Endothelial cell of umbilical vein (primary cell): ENCODE measurements around the gene BNIP5. TPM values are rescaled to one million over a fixed set of nuclear protein-coding genes. Genes with fewer than 3 reads are reported as not detected.

ENCODE experiments used
- BruUV-seq: library from RNA; stranded (reverse); fragments of 400-500 nt; replicated peaks from 2 replicates; lab custom pipeline; 2021; lab: Mats Ljungman, UMichigan
- CTCF ChIA-PET: fragments of 300-600, 350-600 bp; sonication (Branson Sonifier 250); formaldehyde crosslinking; loops from one replicate; lab custom pipeline; 2021; ENCODE audit warnings: antibody characterized with exemption, inconsistent platforms; lab: Charles Lee
- POLR2A ChIA-PET: fragments of 300-600, 350-600 bp; sonication (Branson Sonifier 250); formaldehyde crosslinking; loops from one replicate; lab custom pipeline; 2021; ENCODE audit warnings: antibody characterized with exemption, inconsistent platforms; lab: Charles Lee
- DNase-seq: peaks from one replicate; pipeline ENCODE4 v3.0.0-alpha.2; 2011; ENCODE audit warnings: low read depth, low spot score
- FAIRE-seq: peaks from 2 replicates; lab custom pipeline; 2011; peaks lifted over from hg19 to GRCh38; lab: Jason Lieb, UNC
- H2AFZ ChIP-seq: 2 replicates; pipeline ENCODE4 v1.6.0; 2012; ENCODE audit warnings: low read depth, low read length, control low read depth, inconsistent platforms
- H3K27ac ChIP-seq: 2 replicates; pipeline ENCODE4 v1.5.1; 2011; ENCODE audit warnings: low read depth, mild to moderate bottlenecking, control low read depth, low read length, moderate library complexity; ENCODE audit not compliant: insufficient read depth
- H3K27me3 ChIP-seq, 2 experiments: 2 replicates each; pipeline versions ENCODE4 v1.6.0 to v1.6.1; 2011; ENCODE audit warnings: low read length in 2 of 2, mixed read lengths in 1 of 2; ENCODE audit not compliant: control insufficient read depth in 2 of 2, insufficient read depth in 2 of 2
- H3K36me3 ChIP-seq, 2 experiments: 2 replicates in 1 of 2; 3 replicates in 1 of 2; pipeline ENCODE4 v1.5.1; 2011; ENCODE audit warnings: low read length in 2 of 2, mild to moderate bottlenecking in 1 of 2, moderate library complexity in 1 of 2; ENCODE audit not compliant: control insufficient read depth in 2 of 2, insufficient read depth in 2 of 2; ENCODE audit errors: extremely low read depth in 1 of 2
- H3K4me1 ChIP-seq: 3 replicates; pipeline ENCODE4 v1.5.1; 2011; ENCODE audit warnings: mild to moderate bottlenecking, low read length; ENCODE audit not compliant: control insufficient read depth, insufficient read depth; ENCODE audit errors: extremely low read depth
- H3K4me2 ChIP-seq: 2 replicates; pipeline ENCODE4 v1.6.1; 2011; ENCODE audit warnings: low read length, control low read depth, mixed read lengths; ENCODE audit not compliant: insufficient read depth
- H3K4me3 ChIP-seq, 3 experiments: fragments of 200-600 bp in 1 of 3; sonication (generic), shearing (Covaris generic) in 1 of 3; replicated peaks in 1 of 3; 2 replicates each; pipeline ENCODE4 v1.5.1; 2011 to 2016; ENCODE audit warnings: control low read depth in 3 of 3, low read length in 3 of 3, mild to moderate bottlenecking in 2 of 3, inconsistent platforms in 1 of 3, low read depth in 1 of 3, moderate library complexity in 1 of 3; ENCODE audit not compliant: insufficient read depth in 1 of 3
- H3K79me2 ChIP-seq: 2 replicates; pipeline ENCODE4 v1.6.0; 2012; ENCODE audit warnings: low read length, inconsistent platforms; ENCODE audit not compliant: control insufficient read depth, insufficient read depth
- H3K9ac ChIP-seq: replicated peaks from 2 replicates; pipeline ENCODE3; 2011; ENCODE audit warnings: low read length, control low read depth; ENCODE audit not compliant: insufficient read depth; ENCODE audit errors: extremely low read depth
- H3K9me1 ChIP-seq: replicated peaks from 3 replicates; pipeline ENCODE4 v1.6.0; 2011; ENCODE audit warnings: mild to moderate bottlenecking, low read length; ENCODE audit not compliant: control insufficient read depth, insufficient read depth; ENCODE audit errors: extremely low read depth
- H3K9me3 ChIP-seq: replicated peaks from 2 replicates; pipeline ENCODE4 v1.5.1; 2012; ENCODE audit warnings: low read length, inconsistent platforms; ENCODE audit not compliant: control insufficient read depth, insufficient read depth
- H4K20me1 ChIP-seq: replicated peaks from 2 replicates; pipeline ENCODE3; 2011; ENCODE audit warnings: mild to moderate bottlenecking, low read length; ENCODE audit not compliant: control insufficient read depth, insufficient read depth; ENCODE audit errors: extremely low read depth
- EZH2 ChIP-seq: IDR thresholded peaks from 2 replicates; pipeline ENCODE4 v1.6.1; 2012; ENCODE audit warnings: borderline replicate concordance, low read depth, mild to moderate bottlenecking, moderate library complexity, low read length, inconsistent platforms; ENCODE audit not compliant: severe bottlenecking
- FOS ChIP-seq: IDR thresholded peaks from 2 replicates; pipeline ENCODE4 v1.6.1; 2011; ENCODE audit warnings: mild to moderate bottlenecking, low read length, moderate library complexity, borderline replicate concordance; ENCODE audit not compliant: insufficient read depth
- GATA2 ChIP-seq: IDR thresholded peaks from 2 replicates; pipeline ENCODE4 v1.7.0; 2011; ENCODE audit warnings: low read depth, mild to moderate bottlenecking, moderate library complexity, mixed read lengths, low read length; ENCODE audit not compliant: insufficient read length, insufficient read depth
- JUN ChIP-seq: IDR thresholded peaks from 2 replicates; pipeline ENCODE4 v1.6.1; 2011; ENCODE audit warnings: borderline replicate concordance, low read depth; ENCODE audit not compliant: insufficient read length, insufficient read depth
- MYC ChIP-seq: IDR thresholded peaks from one replicate; pipeline ENCODE4 v1.6.1; 2011; ENCODE audit warnings: mild to moderate bottlenecking, low read depth, low read length
- POLR2A ChIP-seq: IDR thresholded peaks from 2 replicates; pipeline ENCODE4 v1.6.1; 2012; ENCODE audit warnings: low read depth, mild to moderate bottlenecking, control low read depth, low read length
- POLR2AphosphoS5 ChIP-seq: IDR thresholded peaks from 2 replicates; pipeline ENCODE4 v1.6.1; 2012; ENCODE audit warnings: low read depth, mild to moderate bottlenecking, control low read depth, low read length, moderate library complexity; ENCODE audit not compliant: insufficient read depth
- dilution Hi-C: fragments of 300-500 bp; cut with MboI; formaldehyde crosslinking; loops from one replicate; pipeline ENCODE4 v1.15.0; 2019; ENCODE audit warnings: low sequenced_read_pairs; ENCODE audit not compliant: extremely low pct_ligation_motif_present
- intact Hi-C: fragments of 100-400 bp; cut with micrococcal nuclease; formaldehyde crosslinking; loops from one replicate; pipeline ENCODE4 v1.10.0; 2022
- polyA plus RNA-seq, 4 experiments: library from polyadenylated mRNA; depleted of rRNA in 3 of 4; stranded (reverse) in 3 of 4; unstranded in 1 of 4; fragments of >200 nt; gene quantifications; 2 replicates each; pipeline versions ENCODE4 v1.2.1 to v1.2.3, GENCODE V29; 2011 to 2012; ENCODE audit warnings: missing spikeins in 1 of 4
- total RNA-seq: library from RNA; stranded (reverse); gene quantifications from 2 replicates; pipeline ENCODE4 v1.2.3, GENCODE V29; 2021
- TF ChIP-seq, protein P1 (sequence below), 2 donors: IDR thresholded peaks; 1 replicate in 1 of 2; 2 replicates in 1 of 2; pipeline ENCODE4 v1.5.1; 2011; ENCODE audit warnings: low read length in 2 of 2, mild to moderate bottlenecking in 2 of 2, moderate library complexity in 2 of 2, control low read depth in 1 of 2, inconsistent platforms in 1 of 2, low read depth in 1 of 2; ENCODE audit not compliant: insufficient read depth in 1 of 2; ENCODE audit errors: extremely low read depth in 1 of 2
- TF ChIP-seq, protein P2 (sequence below): IDR thresholded peaks from 2 replicates; pipeline ENCODE4 v1.6.1; 2011; ENCODE audit not compliant: insufficient read depth, insufficient read length

The BNIP5 gene
- total and polyA plus RNA-seq, 2 donors (not counting 3 experiments of a cell fraction or from before 2014, with no cell fraction given): not detected

DNA sequence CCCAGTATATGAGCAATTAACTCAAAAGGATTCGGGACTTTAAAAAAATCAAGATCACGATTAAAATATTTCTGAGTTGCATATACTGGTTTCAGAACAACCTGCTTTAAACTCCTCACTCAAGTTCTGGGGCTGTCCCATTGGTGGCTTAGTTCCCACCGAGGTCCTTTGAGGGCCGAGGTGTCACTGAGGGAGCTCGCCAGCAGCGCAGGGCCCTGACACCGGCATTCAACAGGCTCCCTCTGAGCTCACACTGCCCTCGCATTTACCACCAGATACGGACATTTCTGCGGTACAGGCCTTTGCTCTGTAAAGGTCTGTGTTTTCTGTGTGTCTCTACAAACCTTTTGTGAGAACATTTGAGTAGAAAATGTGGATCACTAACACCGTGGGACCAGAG, 24.4 kb upstream of the BNIP5 start:
- no TSS peak for BruUV-seq
- no peaks in the 10 kb centered on the region for H3K9me3 ChIP-seq
- FAIRE-seq (no peak), DNase-seq (no peak)
- no peak overlapping the region for H2AFZ ChIP-seq
- H3K27me3 ChIP-seq: peaks cover 0 to 5% of the 10 kb centered on the region in 2 experiments
- no peaks in the 10 kb centered on the region for H4K20me1 ChIP-seq
- no peaks in the 10 kb centered on the region for H3K36me3 ChIP-seq
- intact Hi-C loops (no loop called here), dilution Hi-C loops (no loop called here)
- no peak overlapping the region for H3K4me3 ChIP-seq
- no peak overlapping the region for H3K27ac ChIP-seq
- H3K4me1 ChIP-seq: peaks cover 18% of the 10 kb centered on the region
- no peak overlapping the region for H3K9ac ChIP-seq
- H3K9me1 ChIP-seq: no peaks in the 10 kb centered on the region
- ChIA-PET CTCF (interaction anchor here (1.1 to 12.9 kb wide), 14 partner anchors 13 to 240 kb away, joined by 3 to 373 read pairs (median 6); no protein-coding TSS in a partner anchor), POLR2A (no interaction called here)
- TF ChIP-seq, protein P1, sequence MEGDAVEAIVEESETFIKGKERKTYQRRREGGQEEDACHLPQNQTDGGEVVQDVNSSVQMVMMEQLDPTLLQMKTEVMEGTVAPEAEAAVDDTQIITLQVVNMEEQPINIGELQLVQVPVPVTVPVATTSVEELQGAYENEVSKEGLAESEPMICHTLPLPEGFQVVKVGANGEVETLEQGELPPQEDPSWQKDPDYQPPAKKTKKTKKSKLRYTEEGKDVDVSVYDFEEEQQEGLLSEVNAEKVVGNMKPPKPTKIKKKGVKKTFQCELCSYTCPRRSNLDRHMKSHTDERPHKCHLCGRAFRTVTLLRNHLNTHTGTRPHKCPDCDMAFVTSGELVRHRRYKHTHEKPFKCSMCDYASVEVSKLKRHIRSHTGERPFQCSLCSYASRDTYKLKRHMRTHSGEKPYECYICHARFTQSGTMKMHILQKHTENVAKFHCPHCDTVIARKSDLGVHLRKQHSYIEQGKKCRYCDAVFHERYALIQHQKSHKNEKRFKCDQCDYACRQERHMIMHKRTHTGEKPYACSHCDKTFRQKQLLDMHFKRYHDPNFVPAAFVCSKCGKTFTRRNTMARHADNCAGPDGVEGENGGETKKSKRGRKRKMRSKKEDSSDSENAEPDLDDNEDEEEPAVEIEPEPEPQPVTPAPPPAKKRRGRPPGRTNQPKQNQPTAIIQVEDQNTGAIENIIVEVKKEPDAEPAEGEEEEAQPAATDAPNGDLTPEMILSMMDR (IDR thresholded peaks at IDR 0.05; ENCODE audit: extremely low read depth in 1 of 2, insufficient read depth in 1 of 2, low read depth in 1 of 2, low read length in 2 of 2): no peak
- TF ChIP-seq POLR2A (no peak), POLR2AphosphoS5 (no peak), FOS (no peak), JUN (no peak), EZH2 (no peak), GATA2 (no peak), MYC (no peak)
- TF ChIP-seq, protein P2, sequence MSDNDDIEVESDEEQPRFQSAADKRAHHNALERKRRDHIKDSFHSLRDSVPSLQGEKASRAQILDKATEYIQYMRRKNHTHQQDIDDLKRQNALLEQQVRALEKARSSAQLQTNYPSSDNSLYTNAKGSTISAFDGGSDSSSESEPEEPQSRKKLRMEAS: no peak
- H3K79me2 ChIP-seq: no peaks in the 10 kb centered on the region
- no peak overlapping the region for H3K4me2 ChIP-seq
